ENCODE results near the gene MGAT4A.

- no peak for TF ChIP-seq POLR2A (IDR thresholded peaks at IDR 0.05)
- TF ChIP-seq CTCF (IDR thresholded peaks at IDR 0.05): no peak
Observed at GRCh38 chr2:98753801-98754200, 22.9 kb upstream of the MGAT4A start.
